HUDEP-2 (cell line): ENCODE data around the gene SEC14L5.

ENCODE experiments used
- DNase-seq, 76 experiments: peaks; one replicate each; lab custom pipeline; 2025; ENCODE audit not compliant: unreplicated experiment in 76 of 76; lab: John Stamatoyannopoulos, UW

SEC14L5 gene

GRCh38 chr16:4957720-4958509, at the start of gene SEC14L5:
Gene SEC14L5, plus strand, starts transcription at chr16:4958330. Its CDS starts 994 bp downstream, at chr16:4959324.
- DNase-seq: peak in 75 of 76 experiments; percentile 27 to 98 (median 94)

GRCh38 chr16:4908854-4909401, 49.2 kb upstream of the SEC14L5 start:
- DNase-seq: no peak

- DNase-seq: no peak
Measured at GRCh38 chr16:4909825-4910224, 48.3 kb upstream of the SEC14L5 start.

- DNase-seq: no peak
Measured at GRCh38 chr16:4910828-4911227, 47.3 kb upstream of the SEC14L5 start.

- DNase-seq: no peak
Measured at GRCh38 chr16:4911970-4912386, 46.2 kb upstream of the SEC14L5 start.

- no peak for DNase-seq
Measured at GRCh38 chr16:4913130-4913773, 44.9 kb upstream of the SEC14L5 start.

- DNase-seq: no peak
Measured at GRCh38 chr16:4913774-4914525, 44.2 kb upstream of the SEC14L5 start.

GRCh38 chr16:4914528-4915225, 43.5 kb upstream of the SEC14L5 start:
- no peak for DNase-seq

GRCh38 chr16:4915226-4915761, 42.8 kb upstream of the SEC14L5 start:
- no peak for DNase-seq

- no peak for DNase-seq
Measured at GRCh38 chr16:4917117-4917516, 41.0 kb upstream of the SEC14L5 start.

GRCh38 chr16:4918781-4919251, 39.3 kb upstream of the SEC14L5 start:
- no peak for DNase-seq

GRCh38 chr16:4920826-4921225, 37.3 kb upstream of the SEC14L5 start:
- DNase-seq: no peak

GRCh38 chr16:4922721-4923342, 35.3 kb upstream of the SEC14L5 start:
- DNase-seq: no peak

GRCh38 chr16:4923853-4924252, 34.3 kb upstream of the SEC14L5 start:
- DNase-seq: no peak

- DNase-seq: no peak
Measured at GRCh38 chr16:4924593-4925292, 33.4 kb upstream of the SEC14L5 start.

- no peak for DNase-seq
Measured at GRCh38 chr16:4925293-4925607, 32.9 kb upstream of the SEC14L5 start.

- no peak for DNase-seq
Measured at GRCh38 chr16:4925791-4926190, 32.3 kb upstream of the SEC14L5 start.

GRCh38 chr16:4926928-4927327, 31.2 kb upstream of the SEC14L5 start:
- no peak for DNase-seq

- no peak for DNase-seq
Measured at GRCh38 chr16:4927661-4928060, 30.5 kb upstream of the SEC14L5 start.
